HepG2 (cell line): ENCODE results near the gene AP1G1.

Experiments
- CTCF ChIP-seq: sonication (generic); formaldehyde crosslinking; IDR thresholded peaks from 2 replicates; pipeline ENCODE4 v1.5.0; 2020; ENCODE audit warnings: mild to moderate bottlenecking, missing genetic modification reagents, moderate library complexity
- NFRKB ChIP-seq: fragments of 450-650 bp; IDR thresholded peaks from 2 replicates; pipeline ENCODE4 v1.6.1; 2017
- SAFB2 ChIP-seq: sonication (generic); formaldehyde crosslinking; IDR thresholded peaks from 2 replicates; pipeline ENCODE4 v1.5.1; 2020; ENCODE audit warnings: missing genetic modification reagents, low read depth, mild to moderate bottlenecking, borderline replicate concordance
- SRF ChIP-seq: IDR thresholded peaks from 2 replicates; pipeline ENCODE4 v1.6.1; 2011; ENCODE audit warnings: mild to moderate bottlenecking, low read depth, low read length, moderate library complexity
- TBX2 ChIP-seq: sonication (generic); formaldehyde crosslinking; IDR thresholded peaks from 2 replicates; pipeline ENCODE4 v1.5.0; 2020; ENCODE audit warnings: missing genetic modification reagents, mild to moderate bottlenecking, borderline replicate concordance
- ZNF7 ChIP-seq: IDR thresholded peaks from 2 replicates; pipeline ENCODE4 v1.6.1; 2016; ENCODE audit warnings: missing biosample characterization, missing genetic modification reagents
- TF ChIP-seq, protein P1 (sequence below): sonication (generic); formaldehyde crosslinking; IDR thresholded peaks from 2 replicates; pipeline ENCODE4 v1.4.0; 2020; ENCODE audit warnings: missing genetic modification reagents

DNA sequence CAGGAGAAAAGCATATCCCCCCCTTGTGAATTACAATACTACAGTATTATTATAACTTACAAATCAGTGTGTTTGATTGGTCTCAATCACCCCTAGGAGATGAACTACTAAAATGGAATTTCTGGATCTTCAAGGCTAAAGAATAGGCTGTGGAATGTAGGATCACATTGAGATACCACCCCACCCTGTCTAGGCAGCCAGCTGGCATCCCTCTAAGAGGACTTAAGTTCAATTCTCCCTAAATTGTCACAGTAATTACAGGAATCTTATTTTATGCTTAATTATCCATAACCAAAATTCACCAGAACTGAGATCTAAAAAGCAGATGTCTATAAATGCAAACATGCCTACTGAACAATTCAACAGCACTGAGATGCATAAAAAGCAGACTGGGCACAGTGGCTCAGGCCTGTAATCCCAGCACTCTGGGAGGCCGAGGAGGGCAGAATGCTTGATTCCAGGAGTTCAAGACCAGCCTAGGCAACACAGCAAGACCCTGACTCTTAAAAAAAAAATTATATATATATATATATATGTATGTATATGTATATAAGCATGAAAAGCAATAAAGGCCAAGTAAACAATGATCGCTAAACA is 12.0 kb downstream of the AP1G1 start:
- TF ChIP-seq SAFB2 (CRISPR knock-in tag) (no peak), NFRKB (no peak), ZNF7 (CRISPR knock-in tag) (no peak), TBX2 (CRISPR knock-in tag) (no peak), CTCF (CRISPR knock-in tag) (no peak), SRF (no peak)
- TF ChIP-seq, protein P1, sequence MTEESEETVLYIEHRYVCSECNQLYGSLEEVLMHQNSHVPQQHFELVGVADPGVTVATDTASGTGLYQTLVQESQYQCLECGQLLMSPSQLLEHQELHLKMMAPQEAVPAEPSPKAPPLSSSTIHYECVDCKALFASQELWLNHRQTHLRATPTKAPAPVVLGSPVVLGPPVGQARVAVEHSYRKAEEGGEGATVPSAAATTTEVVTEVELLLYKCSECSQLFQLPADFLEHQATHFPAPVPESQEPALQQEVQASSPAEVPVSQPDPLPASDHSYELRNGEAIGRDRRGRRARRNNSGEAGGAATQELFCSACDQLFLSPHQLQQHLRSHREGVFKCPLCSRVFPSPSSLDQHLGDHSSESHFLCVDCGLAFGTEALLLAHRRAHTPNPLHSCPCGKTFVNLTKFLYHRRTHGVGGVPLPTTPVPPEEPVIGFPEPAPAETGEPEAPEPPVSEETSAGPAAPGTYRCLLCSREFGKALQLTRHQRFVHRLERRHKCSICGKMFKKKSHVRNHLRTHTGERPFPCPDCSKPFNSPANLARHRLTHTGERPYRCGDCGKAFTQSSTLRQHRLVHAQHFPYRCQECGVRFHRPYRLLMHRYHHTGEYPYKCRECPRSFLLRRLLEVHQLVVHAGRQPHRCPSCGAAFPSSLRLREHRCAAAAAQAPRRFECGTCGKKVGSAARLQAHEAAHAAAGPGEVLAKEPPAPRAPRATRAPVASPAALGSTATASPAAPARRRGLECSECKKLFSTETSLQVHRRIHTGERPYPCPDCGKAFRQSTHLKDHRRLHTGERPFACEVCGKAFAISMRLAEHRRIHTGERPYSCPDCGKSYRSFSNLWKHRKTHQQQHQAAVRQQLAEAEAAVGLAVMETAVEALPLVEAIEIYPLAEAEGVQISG = no peak
